Activated CD4-positive, alpha-beta T cell treated with anti-CD3 and anti-CD28 coated beads, Interleukin-2, amount 50 U/mL, for 16 hours (primary cell): Measurements from ENCODE around the gene KLHL24.
"Not testable (repeated sequence)": the region's sequence is repeated elsewhere in the genome, so short reads cannot be mapped to it uniquely, and the experiment has no call there.

Source experiments
- DNase-seq: peaks from one replicate; pipeline ENCODE4 v3.0.0-alpha.2; 2020

The KLHL24 gene, protein sequence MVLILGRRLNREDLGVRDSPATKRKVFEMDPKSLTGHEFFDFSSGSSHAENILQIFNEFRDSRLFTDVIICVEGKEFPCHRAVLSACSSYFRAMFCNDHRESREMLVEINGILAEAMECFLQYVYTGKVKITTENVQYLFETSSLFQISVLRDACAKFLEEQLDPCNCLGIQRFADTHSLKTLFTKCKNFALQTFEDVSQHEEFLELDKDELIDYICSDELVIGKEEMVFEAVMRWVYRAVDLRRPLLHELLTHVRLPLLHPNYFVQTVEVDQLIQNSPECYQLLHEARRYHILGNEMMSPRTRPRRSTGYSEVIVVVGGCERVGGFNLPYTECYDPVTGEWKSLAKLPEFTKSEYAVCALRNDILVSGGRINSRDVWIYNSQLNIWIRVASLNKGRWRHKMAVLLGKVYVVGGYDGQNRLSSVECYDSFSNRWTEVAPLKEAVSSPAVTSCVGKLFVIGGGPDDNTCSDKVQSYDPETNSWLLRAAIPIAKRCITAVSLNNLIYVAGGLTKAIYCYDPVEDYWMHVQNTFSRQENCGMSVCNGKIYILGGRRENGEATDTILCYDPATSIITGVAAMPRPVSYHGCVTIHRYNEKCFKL

DNA sequence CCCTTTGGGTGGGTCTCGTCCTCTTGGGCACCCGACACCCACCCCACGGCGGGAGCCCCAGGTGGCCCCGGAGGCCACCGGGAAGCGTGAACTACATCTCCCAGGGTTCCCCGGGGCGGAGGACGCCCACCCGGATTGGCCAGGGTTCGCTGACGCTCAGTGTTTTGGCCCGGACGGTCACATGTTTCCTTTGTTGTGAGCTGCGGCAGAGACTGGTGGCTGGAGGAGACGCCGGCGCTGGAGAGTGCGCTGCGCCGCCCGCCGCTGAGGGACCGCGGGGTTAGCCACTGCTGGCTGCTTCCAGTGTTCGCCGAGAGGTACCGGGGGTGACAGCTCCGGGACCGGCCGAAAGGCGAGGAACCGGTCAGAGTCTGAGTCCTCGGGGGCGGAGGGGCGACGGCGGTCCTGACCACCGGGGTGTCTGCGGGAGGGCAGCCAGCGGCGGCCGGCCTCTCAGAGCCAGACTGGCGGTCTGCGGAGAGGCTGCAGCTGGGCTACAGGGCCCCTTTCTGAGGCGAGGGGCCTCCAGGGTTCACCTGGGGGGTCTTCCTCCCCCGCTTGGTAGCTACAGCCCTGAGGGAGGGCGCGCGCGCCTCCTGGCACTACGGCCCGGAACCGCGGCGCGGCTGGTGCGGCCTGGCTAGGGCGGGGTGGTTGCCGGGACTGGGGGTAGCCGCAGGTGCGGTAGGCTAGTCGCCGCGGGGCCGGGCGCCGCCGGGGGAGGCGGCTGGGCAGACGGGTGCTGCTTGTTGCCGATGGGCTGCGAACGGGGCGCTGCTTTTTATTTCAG, at the start of gene KLHL24:
Gene KLHL24 (plus strand): TSS at position 193 of the 790 bp plus-strand sequence. CDS start 14,734 bp downstream, outside the sequence.
- DNase-seq, result peak; percentile 95

DNA sequence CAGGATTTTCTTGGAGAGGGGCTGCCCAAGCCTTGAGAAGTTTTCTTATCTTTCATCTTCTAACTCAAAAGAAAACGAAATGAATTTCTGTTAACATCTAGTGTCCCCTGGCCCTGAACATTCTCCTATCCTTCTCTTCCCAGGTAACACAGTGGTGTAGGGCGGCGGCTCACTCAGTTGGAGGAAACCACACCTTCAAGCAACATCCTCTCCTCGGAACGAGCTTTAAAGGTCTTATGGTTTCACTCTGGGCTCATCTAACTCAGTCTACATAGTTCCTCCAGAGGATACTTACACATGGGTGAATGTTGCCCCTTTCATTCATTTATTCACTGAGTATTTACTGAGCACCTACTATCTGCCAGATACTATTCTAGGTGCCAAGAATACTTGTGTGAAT, 48.9 kb upstream of the KLHL24 start:
- no peak for DNase-seq

DNA sequence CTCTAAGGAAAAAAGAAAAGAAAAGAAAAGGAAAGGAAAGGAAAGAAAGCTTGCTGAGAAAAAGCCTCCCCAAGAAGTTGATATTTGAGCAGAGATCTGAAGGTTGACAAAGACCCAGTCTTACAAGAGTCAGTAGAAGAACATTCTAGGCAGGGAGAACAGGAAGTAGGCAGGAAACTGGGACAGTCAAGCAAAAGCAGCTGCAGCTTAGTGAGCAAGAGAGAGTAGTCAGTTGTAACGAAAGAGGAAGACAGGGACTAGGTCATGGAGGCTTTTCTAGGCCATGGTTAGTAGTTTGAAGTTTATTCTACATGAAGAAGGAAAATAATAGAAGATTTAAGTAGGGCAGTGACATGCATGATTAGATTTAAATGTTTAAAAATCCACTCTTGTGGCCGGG, 48.1 kb upstream of the KLHL24 start:
- no peak for DNase-seq

DNA sequence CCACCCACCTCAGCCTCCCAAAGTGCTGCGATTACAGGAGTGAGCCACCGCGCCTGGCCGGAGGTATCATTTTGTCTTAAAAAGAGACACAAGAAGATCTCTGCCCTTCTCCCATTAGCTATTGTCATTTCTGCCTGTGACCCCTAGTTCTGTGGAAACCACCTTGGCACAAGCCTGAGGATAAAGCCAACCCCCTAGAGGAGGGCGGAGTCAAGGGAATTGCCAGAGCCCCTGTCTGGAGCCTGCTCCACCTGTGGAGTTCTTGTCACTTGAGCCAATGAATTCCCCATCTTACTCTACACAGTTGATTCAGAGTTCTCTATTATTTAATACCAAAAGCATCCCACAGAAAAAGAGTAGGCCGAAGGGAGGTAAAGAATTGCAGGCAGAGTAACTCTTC, 45.0 kb upstream of the KLHL24 start:
- DNase-seq, result no peak

DNA sequence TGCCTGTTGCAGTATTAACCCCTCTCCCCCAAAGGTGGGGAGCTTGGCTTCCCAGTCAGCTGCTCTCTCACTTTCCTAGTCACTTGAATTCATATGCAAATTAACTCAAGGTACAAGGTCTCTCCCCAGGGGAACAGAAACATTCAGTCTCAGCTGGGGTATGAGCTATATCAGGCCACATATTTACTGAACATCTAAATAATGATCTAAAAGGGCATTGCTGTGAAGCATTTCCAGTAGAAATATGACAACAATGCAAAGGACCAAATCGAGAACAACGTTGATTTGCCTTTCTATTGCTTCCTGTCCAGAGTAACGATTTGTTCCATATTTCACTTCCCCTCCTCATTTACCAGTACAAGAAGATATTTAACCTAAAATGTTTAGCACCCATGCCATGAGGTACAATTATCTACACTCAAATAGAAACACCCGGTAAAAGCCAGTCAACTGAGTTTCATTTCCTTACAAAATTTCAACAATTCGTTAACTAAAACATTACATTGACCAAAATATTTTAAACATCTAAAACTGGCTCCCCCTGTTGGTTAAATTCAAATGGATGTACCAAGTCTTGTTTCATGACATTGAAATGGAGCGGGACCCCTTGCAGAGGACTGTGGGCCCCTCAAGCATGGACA, 43.4 kb upstream of the KLHL24 start:
- DNase-seq, result peak; percentile 42

DNA sequence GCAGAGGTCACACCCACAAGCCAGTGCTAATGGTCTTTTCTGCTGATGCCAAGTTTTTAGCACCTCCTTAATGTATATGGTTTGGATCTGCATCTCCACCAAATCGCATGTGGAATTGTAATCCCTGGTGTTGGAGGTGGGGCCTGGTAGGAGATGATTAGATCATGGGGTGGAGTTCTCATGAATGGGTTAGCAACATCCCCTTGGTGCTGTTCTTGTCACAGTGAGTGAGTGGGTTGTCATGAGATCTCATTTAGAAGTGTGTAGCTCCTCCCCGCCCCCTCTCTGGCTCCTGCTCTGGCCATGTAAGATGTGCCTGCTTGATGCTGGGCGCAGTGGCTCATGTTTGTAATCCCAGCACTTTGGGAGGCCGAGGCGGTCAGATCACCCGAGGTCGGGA, 42.6 kb upstream of the KLHL24 start:
- no peak for DNase-seq

DNA sequence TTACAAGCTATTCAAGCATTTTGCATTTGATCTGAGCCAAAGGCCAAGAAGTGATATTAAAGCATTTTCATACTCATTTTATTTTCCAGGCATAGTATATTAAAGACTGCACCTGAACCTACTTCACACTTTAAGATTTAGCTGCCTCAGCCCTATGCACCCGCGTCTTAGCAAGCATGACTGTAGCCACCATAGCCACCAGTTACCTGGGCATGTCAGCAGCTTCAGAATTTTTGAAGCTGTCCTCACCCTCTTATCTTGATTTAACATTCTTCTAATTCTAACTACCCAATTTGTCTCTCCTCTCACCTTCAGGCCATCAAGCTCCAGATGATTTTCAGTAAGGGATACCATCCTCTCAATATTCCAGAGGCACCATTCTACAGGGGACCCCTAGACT, 40.8 kb upstream of the KLHL24 start:
- no peak for DNase-seq

DNA sequence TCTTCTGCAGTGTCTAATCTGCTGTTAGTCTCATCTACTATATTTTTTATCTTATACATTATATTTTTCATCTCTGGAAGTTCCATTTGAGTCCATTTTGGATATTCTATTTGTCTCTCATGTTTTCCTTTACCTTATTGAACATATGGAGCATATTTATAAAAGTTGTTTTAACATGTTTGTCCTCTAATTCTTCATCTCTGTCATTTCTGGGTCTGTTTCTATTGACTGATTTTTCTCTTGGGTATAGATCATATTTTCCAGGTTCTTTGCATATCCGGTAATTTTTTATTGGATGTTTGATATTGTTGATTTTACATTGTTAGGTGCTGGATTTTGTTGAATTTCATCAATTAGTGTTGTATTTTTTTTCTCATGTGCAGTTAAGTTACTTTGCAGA, 37.5 kb upstream of the KLHL24 start:
- DNase-seq, result no peak

DNA sequence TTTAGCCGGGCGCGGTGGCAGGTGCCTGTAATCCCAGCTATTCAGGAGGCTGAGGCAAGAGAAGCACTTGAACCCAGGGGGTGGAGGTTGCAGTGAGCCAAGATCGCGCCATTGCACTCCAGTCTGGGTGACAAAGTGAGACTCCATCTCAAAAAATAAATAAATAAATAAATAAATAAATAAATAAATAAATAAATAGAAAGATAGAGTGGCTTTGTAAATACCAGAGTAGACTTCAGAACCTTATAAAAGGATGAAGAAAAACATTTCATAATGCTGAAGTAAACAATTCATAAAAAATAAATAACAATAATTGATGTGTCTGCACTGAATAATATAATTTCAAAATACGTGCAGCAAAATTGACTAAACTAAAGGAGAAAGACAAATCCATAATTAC, 24.1 kb upstream of the KLHL24 start:
- not testable (repeated sequence) for DNase-seq

DNA sequence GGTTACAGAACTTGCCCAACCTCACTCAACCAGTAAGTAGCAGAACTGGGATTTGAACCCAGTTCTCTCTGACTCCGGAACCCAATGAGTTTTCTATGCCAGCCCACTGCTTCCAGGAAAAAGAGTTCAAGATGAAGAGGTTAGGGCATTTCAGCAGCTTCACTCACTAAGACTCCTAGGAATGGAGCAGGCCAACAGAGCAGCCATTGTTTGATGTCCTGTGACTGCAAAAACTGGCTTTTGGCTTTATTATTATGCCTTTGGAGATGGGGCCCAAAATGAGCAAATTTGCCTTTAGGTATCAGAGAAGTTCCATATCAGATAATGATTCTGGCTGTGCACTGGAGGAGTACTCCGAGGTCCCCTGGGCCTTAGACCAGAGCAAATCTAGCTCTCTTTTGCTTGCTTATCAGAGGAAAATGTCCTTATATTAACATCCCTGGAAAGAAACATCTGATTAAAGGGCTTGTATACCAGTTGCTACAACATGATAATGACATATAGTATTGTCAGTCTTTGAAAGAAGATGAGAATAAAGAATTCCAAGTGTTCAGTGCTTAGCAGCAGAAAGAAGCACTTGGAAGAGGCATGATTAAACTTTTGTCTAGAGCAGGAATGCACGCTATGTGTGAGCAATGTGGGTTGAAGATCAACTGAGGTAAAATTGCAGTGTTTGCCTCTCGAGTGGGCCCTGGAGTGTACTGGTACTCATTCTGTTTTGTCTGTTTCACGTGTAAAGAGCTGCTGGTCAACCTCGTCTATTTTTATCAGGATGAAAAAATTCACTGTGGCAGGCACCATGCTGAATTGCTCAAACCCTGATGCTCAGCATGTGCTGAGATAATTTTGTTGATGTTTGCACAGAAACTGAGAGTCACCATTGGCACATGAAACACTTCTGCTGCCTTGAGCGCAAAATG, 21.8 kb upstream of the KLHL24 start:
- no peak for DNase-seq

DNA sequence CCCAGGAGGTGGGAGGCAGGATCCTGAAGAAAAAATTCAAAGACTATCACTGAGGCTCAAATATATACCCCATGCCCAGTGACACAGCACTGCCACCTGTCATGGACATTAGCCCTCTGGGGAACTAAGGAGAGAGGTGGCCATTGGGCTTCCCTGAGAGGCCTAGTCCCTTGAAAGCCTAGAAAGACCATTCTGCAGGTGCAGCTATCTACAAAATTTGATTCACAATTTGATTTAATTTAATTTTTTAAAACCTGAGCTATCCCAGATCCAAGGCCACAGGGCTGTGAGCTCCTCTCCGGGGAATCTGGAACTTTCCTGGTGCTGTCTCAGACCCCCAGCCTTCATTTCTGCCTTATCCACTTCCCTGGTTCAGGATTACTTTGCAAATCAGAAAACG, 16.9 kb upstream of the KLHL24 start:
- DNase-seq, result no peak

DNA sequence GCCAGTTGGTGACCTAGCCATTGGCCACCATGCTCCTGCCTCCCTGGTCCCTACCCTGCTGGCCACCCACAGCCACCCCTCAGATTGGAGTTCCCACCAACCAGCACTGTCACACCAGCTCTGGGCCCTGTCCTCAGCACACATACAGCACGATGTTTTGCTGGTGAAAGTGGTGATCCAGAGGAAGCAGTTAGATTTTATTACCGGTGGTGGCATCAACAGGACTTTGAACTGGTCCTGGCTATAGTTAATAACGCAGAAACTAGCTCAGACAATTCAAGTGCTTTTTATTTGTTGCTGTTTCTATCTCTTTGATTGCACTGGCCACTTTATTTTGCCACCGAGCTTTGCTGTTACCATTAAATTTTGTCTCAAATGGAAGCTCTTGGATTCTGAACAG, 16.4 kb upstream of the KLHL24 start:
- no peak for DNase-seq

DNA sequence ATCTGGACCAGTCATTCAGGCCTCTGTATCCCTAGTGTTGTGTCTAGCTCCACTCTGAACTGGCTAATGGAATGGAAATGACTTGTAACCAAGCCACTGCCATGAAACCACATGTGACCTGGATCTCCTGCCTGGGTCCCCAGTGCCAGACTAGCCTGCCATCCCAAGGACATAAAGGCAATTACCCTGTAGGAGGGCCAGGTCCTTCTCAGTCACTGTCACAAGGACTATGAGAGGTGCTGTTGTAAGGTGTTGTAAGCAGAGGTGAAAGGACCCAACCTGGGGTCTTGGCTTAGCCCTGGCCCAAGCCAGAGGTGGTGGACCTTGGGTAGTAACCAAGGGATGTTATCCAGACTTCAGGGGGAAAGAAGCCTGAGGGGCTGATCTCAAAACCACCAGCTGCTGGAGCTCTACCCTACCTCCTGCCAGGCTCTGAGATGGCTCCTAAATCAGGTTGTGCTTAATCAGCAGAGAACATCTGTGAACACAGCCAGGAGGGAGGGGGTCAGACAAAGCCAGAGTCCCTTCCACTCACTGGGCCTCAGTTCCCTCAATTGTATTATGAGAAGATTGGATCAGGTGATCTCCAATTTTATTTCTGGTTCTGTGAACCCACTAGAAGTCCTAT, 15.7 kb upstream of the KLHL24 start:
- DNase-seq, result no peak

DNA sequence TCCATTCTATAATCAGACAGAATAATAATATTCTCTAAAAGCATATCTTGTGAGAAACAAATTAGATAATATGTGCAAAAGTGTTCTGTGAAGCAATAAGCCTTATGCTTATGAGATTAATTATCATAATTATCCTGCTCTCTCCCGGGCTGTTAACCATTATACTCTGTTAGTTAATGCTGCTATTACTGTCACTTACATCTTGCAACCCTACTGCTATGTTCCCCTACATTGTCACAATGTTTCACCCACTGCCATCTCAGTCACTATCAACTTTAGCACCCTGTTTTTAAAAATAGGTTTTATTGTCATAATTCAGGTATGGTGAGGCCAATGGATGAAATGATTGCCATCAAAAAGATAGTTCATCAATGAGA, 15.2 kb upstream of the KLHL24 start:
- DNase-seq, result no peak

DNA sequence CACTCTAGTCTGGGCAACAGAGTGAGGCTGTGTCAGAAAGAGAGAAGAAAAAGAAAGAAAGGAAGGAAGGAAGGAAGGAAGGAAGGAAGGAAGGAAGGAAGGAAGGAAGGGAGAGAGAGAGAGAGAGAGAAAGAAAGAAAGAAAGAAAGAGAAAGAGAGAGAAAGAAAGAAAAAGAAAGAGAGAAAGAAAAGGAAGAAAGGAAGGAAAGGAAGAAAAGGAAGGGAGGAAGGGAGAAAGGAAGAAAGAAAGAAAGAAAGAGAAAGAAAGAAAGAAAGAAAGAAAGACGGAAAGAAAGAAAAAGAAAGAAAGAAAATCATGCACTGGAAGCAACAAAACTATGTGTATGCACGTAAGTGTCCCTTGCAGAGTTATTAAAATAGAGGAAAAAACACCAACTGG, 12.9 kb upstream of the KLHL24 start:
- not testable (repeated sequence) for DNase-seq

DNA sequence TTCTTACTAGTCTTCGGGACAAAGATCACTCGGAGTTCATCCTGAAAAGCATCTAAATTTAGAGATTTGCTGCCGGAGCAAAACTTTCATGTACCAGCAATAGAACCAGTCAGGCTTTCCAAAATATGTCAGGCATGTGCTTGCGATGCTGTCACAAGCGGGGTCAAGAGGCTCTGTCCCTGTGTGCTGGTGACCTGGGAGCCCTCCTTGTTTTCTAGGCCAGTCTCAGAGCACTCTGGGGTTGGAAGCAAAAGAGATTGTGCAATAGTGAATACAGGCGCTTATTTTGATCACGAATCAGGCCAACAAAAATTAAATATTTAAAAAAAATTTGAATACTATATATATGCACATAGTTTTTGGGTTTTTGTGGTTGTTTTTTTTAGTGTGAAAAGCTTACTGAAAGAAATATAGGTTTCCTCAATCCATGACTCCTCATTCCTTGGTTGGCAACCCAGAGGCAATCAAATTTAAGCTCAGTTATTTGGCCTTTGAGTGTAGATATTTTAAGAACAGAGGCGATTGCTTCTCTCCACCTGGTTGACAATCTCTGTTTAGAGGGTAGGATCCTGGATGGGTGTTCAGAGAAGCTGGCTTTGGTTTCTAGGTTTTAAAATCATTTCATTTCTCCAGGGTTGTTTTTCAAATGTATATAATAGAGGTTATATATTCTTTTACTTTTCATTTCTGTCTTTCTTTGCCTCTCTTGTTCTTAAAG, 8.4 kb upstream of the KLHL24 start:
- no peak for DNase-seq

DNA sequence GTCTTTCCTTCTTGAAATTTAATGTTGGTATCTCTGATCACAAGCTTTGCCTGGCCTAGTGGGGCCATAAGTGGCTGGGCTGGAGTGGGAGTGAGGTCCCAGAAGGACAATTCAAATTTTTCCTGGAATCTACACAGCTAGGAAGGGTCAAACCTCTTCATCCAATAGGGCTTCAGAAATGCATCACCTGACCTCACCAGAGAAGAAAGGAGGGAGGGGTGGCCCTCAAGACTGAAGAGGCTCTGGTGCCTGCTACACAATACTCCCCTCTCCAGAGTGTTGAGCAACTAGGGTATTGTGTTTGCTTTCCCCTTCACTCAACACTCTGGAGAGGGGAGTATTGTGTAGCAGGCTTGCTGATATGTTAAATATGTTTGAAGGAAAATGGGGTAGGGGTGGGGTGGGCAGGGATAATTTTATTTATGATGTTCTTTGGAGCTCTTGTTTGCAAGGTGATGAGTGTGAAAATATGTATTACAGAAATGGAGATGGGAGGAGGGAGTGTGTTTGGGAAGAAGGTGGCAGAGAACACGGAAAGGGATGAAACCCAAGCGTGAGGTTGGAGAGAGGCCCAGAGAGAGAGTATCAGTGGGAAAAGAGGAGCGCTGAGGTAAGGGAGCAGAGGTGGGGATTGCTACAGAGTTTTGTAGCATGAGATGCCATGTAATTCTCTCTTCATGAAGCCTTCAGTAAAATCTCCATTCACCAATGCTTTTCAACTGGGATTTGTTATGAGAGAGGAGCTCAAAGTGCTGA, 5.7 kb upstream of the KLHL24 start:
- no peak for DNase-seq

DNA sequence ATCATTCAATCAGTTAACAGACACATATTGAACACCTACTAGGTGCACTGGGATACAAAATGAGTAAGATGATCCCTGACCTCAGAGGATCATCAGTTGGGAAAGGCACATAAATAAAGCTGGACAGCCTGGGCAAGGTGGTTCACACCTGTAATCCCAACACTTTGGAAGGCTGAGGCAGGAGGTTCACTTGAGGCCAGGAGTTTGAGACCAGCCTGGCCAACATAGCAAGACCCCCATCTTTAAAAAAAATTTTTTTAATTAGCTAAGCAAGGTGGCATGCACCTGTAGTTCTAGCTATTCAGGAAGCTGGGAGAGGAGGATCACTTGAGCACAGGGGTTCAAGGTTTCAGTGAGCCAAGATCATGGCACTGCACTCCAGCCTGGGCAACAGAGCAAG, 3.7 kb upstream of the KLHL24 start:
- no peak for DNase-seq

DNA sequence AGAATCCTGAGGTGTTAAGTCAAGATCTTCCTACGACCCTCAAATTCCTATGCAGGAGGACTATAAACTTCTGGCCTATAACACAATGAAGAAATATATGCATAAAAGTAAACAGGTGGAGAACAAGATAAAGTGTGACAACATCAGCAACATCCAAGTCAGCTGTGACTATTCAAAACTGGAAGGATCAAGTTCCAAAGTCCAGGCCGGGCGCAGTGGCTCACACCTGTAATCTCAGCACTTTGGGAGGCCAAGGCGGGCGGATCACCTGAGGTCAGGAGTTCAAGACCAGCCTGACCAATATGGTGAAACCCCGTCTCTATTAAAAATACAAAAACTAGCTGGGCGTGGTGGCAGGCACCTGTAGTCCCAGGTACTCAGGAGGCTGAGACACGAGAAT, 2.7 kb upstream of the KLHL24 start:
- not testable (repeated sequence) for DNase-seq

DNA sequence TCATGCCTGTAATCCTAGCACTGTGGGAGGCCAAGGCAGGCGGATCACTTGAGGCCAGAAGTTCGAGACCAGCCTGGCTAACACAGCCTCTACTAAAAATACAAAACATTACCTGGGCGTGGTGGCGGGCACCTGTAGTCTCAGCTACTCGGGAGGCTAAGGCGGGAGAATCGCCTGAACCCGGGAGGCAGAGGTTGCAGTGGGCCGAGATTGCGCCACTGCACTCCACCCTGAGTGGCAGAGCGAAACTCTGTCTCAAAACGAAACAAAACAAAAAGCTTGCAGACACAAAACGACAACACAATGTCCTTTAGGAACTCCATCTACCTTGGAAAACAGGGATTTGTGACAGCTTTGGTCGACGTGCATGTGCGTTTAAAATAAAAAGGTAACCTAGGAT, 716 bp upstream of the KLHL24 start:
- DNase-seq, result peak; percentile 16

DNA sequence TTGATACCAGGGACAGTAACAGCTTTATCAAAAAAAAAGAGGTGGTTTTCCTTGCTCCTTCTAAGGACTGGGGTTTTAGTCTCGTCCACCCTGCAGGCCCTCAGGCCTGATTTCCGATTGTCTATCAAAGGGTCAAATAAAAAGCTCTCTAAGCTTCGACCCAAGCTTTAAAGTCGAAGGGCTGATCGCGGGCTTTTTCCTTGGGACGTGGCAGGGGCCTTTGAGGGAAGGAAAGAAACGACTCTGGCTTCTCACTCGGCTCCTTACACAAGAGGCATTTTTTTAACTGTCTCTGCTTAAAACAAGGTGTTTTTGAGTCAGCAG, 354 bp upstream of the KLHL24 start:
- DNase-seq, result no peak
